ENCODE results near the gene SRPK1. TPM values are rescaled to one million over a fixed set of nuclear protein-coding genes. Genes with fewer than 3 reads are reported as not detected.

The SRPK1 gene
- total RNA-seq, 1 experiment from 2014 or later = 100 TPM

GRCh38 chr6:35948725-35949124 is 27.8 kb upstream of the SRPK1 start:
- intact Hi-C loops (cut with micrococcal nuclease) = no loop called here
- Histone ChIP-seq H3K4me1 (ENCODE audit: insufficient read depth, low read length) (no peaks in the 10 kb centered on the region), H3K79me2 (ENCODE audit: low read length) (no peaks in the 10 kb centered on the region), H3K27ac (ENCODE audit: low read length) (no peak overlapping the region), H3K9ac (ENCODE audit: low read length) (no peak overlapping the region), H3K4me3 (ENCODE audit: low read length) (no peak overlapping the region), H3K27me3 (ENCODE audit: low read length) (no peaks in the 10 kb centered on the region), H3F3A (ENCODE audit: low read length, unreplicated experiment) (no peaks in the 10 kb centered on the region), H3K9me3 (ENCODE audit: low read length) (no peaks in the 10 kb centered on the region), H4K20me1 (ENCODE audit: low read length) (no peaks in the 10 kb centered on the region), H3K4me2 (ENCODE audit: low read length) (no peak overlapping the region), H3K9me2 (replicated peaks; ENCODE audit: low read length) (no peaks in the 10 kb centered on the region), H3K36me3 (ENCODE audit: low read depth, low read length) (no peaks in the 10 kb centered on the region), H2AFZ (ENCODE audit: low read length) (no peak overlapping the region)
- TF ChIP-seq EZH2phosphoT487 (IDR thresholded peaks at IDR 0.05; ENCODE audit: borderline replicate concordance, low read length) (no peak), EZH2 (IDR thresholded peaks at IDR 0.05; ENCODE audit: low read length, unreplicated experiment) (no peak), CTCF (conservative IDR thresholded peaks at IDR 0.05; ENCODE audit: low read depth, low read length) (peak; percentile 52)
- ATAC-seq = peak; percentile 38; the same call in 1 of the 2 replicates
- ChIA-PET CTCF (interaction anchor here (0.6 kb wide), 1 partner anchor 19 kb away, joined by 3 read pairs; no protein-coding TSS in a partner anchor), POLR2A (ENCODE audit: unreplicated experiment) (no interaction called here)
- DNase-seq = peak; percentile 48
- BruUV-seq (replicated peaks) = no TSS peak

GRCh38 chr6:35945650-35946025 is 24.7 kb upstream of the SRPK1 start:
- no peak overlapping the region for H3K4me3 ChIP-seq (ENCODE audit: low read length)
- no peaks in the 10 kb centered on the region for H3K79me2 ChIP-seq (ENCODE audit: low read length)
- H3K4me1 ChIP-seq (ENCODE audit: insufficient read depth, low read length) = no peaks in the 10 kb centered on the region
- POLR2A ChIA-PET (ENCODE audit: unreplicated experiment) = no interaction called here
- CTCF ChIA-PET = no interaction called here
- BruUV-seq (replicated peaks) = no TSS peak
- H4K20me1 ChIP-seq (ENCODE audit: low read length) = no peaks in the 10 kb centered on the region
- TF ChIP-seq CTCF (conservative IDR thresholded peaks at IDR 0.05; ENCODE audit: low read depth, low read length) = no peak
- TF ChIP-seq EZH2 (IDR thresholded peaks at IDR 0.05; ENCODE audit: low read length, unreplicated experiment) = no peak
- TF ChIP-seq EZH2phosphoT487 (IDR thresholded peaks at IDR 0.05; ENCODE audit: borderline replicate concordance, low read length) = no peak
- no peak for ATAC-seq
- no peak overlapping the region for H3K27ac ChIP-seq (ENCODE audit: low read length)
- no peak overlapping the region for H3K4me2 ChIP-seq (ENCODE audit: low read length)
- H3K9me3 ChIP-seq (ENCODE audit: low read length) = no peaks in the 10 kb centered on the region
- no peak overlapping the region for H3K9ac ChIP-seq (ENCODE audit: low read length)
- H2AFZ ChIP-seq (ENCODE audit: low read length) = no peak overlapping the region
- no peaks in the 10 kb centered on the region for H3K9me2 ChIP-seq (replicated peaks; ENCODE audit: low read length)
- H3K27me3 ChIP-seq (ENCODE audit: low read length) = no peaks in the 10 kb centered on the region
- intact Hi-C loops (cut with micrococcal nuclease) = no loop called here
- DNase-seq = no peak
- no peaks in the 10 kb centered on the region for H3F3A ChIP-seq (ENCODE audit: low read length, unreplicated experiment)
- no peaks in the 10 kb centered on the region for H3K36me3 ChIP-seq (ENCODE audit: low read depth, low read length)

GRCh38 chr6:35943390-35943789 is 22.5 kb upstream of the SRPK1 start:
- intact Hi-C loops (cut with micrococcal nuclease) = no loop called here
- Histone ChIP-seq H3K79me2 (ENCODE audit: low read length) (no peaks in the 10 kb centered on the region), H3K27ac (ENCODE audit: low read length) (no peak overlapping the region), H3K9me2 (replicated peaks; ENCODE audit: low read length) (no peaks in the 10 kb centered on the region), H3K4me2 (ENCODE audit: low read length) (no peak overlapping the region), H3F3A (ENCODE audit: low read length, unreplicated experiment) (no peaks in the 10 kb centered on the region), H3K9ac (ENCODE audit: low read length) (no peak overlapping the region), H3K4me3 (ENCODE audit: low read length) (no peak overlapping the region), H2AFZ (ENCODE audit: low read length) (no peak overlapping the region), H4K20me1 (ENCODE audit: low read length) (no peaks in the 10 kb centered on the region), H3K9me3 (ENCODE audit: low read length) (no peaks in the 10 kb centered on the region), H3K36me3 (ENCODE audit: low read depth, low read length) (no peaks in the 10 kb centered on the region), H3K27me3 (ENCODE audit: low read length) (no peaks in the 10 kb centered on the region), H3K4me1 (ENCODE audit: insufficient read depth, low read length) (no peaks in the 10 kb centered on the region)
- BruUV-seq (replicated peaks) = no TSS peak
- no peak for DNase-seq
- ChIA-PET CTCF (no interaction called here), POLR2A (ENCODE audit: unreplicated experiment) (no interaction called here)
- no peak for TF ChIP-seq CTCF (conservative IDR thresholded peaks at IDR 0.05; ENCODE audit: low read depth, low read length)
- no peak for TF ChIP-seq EZH2phosphoT487 (IDR thresholded peaks at IDR 0.05; ENCODE audit: borderline replicate concordance, low read length)
- TF ChIP-seq EZH2 (IDR thresholded peaks at IDR 0.05; ENCODE audit: low read length, unreplicated experiment) = no peak
- no peak for ATAC-seq

All from PC-3 (cell line).